MG63 (cell line): Measurements from ENCODE around the gene NAAA. TPM values are rescaled to one million over a fixed set of nuclear protein-coding genes. Genes with fewer than 3 reads are reported as not detected.
"Not testable (repeated sequence)": the region's sequence is repeated elsewhere in the genome, so short reads cannot be mapped to it uniquely, and the experiment has no call there.

ENCODE experiments used
- DNase-seq: peaks from one replicate; pipeline ENCODE4 v3.0.0-alpha.2; 2020
- H3K27me3 ChIP-seq: fragments of 250-450 bp; sonication (Bioruptor Pico); 2 replicates; pipeline ENCODE4 v1.5.1; 2020; ENCODE audit warnings: mild to moderate bottlenecking, moderate library complexity
- H3K36me3 ChIP-seq: fragments of 250-450 bp; sonication (Bioruptor Pico); 2 replicates; pipeline ENCODE4 v1.5.1; 2020; ENCODE audit warnings: mild to moderate bottlenecking, moderate library complexity
- H3K4me3 ChIP-seq: fragments of 250-450 bp; sonication (Bioruptor Pico); 2 replicates; pipeline ENCODE4 v1.5.1; 2020; ENCODE audit warnings: mild to moderate bottlenecking, moderate library complexity
- H3K9me3 ChIP-seq: fragments of 250-450 bp; sonication (Bioruptor Pico); 2 replicates; pipeline ENCODE4 v1.5.1; 2020; ENCODE audit warnings: mild to moderate bottlenecking, moderate library complexity
- total RNA-seq: library from RNA; depleted of rRNA; stranded (reverse); fragments of >200 nt; shearing (Covaris generic); gene quantifications from 2 replicates; pipeline ENCODE4 v1.2.3, GENCODE V29; 2014; ENCODE audit warnings: low replicate concordance

NAAA gene
- total RNA-seq, 1 experiment from 2014 or later = 1.6 TPM

- Histone ChIP-seq H3K4me3 (no peak overlapping the region), H3K9me3 (no peaks in the 10 kb centered on the region), H3K36me3 (no peaks in the 10 kb centered on the region; the same call in 1 of the 2 replicates), H3K27me3 (no peaks in the 10 kb centered on the region)
- no peak for DNase-seq
These were observed 10.7 kb downstream of the NAAA start for GRCh38 chr4:75930152-75930551.

- not testable (repeated sequence) for H3K4me3 ChIP-seq, DNase-seq, H3K36me3 ChIP-seq, H3K9me3 ChIP-seq, H3K27me3 ChIP-seq
These were observed 15.9 kb downstream of the NAAA start for GRCh38 chr4:75924916-75925315.

- Histone ChIP-seq H3K4me3 (no peak overlapping the region), H3K27me3 (no peaks in the 10 kb centered on the region), H3K9me3 (no peaks in the 10 kb centered on the region), H3K36me3 (no peaks in the 10 kb centered on the region)
- no peak for DNase-seq
These were observed 16.4 kb downstream of the NAAA start for GRCh38 chr4:75924309-75924827.

- no peaks in the 10 kb centered on the region for H3K36me3 ChIP-seq
- H3K27me3 ChIP-seq = no peaks in the 10 kb centered on the region
- H3K4me3 ChIP-seq = no peak overlapping the region
- no peaks in the 10 kb centered on the region for H3K9me3 ChIP-seq
- no peak for DNase-seq
These were observed 18.2 kb downstream of the NAAA start for GRCh38 chr4:75922588-75922987.

- no peak for DNase-seq
- Histone ChIP-seq H3K9me3 (no peaks in the 10 kb centered on the region), H3K27me3 (no peaks in the 10 kb centered on the region), H3K36me3 (no peaks in the 10 kb centered on the region), H3K4me3 (no peak overlapping the region)
These were observed 18.9 kb downstream of the NAAA start for GRCh38 chr4:75921910-75922309.

- Histone ChIP-seq H3K27me3 (no peaks in the 10 kb centered on the region), H3K4me3 (no peak overlapping the region), H3K36me3 (no peaks in the 10 kb centered on the region), H3K9me3 (no peaks in the 10 kb centered on the region)
- no peak for DNase-seq
These were observed 20.5 kb downstream of the NAAA start for GRCh38 chr4:75920327-75920726.

GRCh38 chr4:75919920-75920319, 20.9 kb downstream of the NAAA start:
- no peaks in the 10 kb centered on the region for H3K27me3 ChIP-seq
- H3K36me3 ChIP-seq = no peaks in the 10 kb centered on the region
- H3K9me3 ChIP-seq = no peaks in the 10 kb centered on the region
- H3K4me3 ChIP-seq = no peak overlapping the region
- DNase-seq = peak; percentile 76

- no peaks in the 10 kb centered on the region for H3K36me3 ChIP-seq
- H3K27me3 ChIP-seq = no peaks in the 10 kb centered on the region
- DNase-seq = peak; percentile 21
- no peaks in the 10 kb centered on the region for H3K9me3 ChIP-seq
- no peak overlapping the region for H3K4me3 ChIP-seq
These were observed 24.6 kb downstream of the NAAA start for GRCh38 chr4:75916091-75916661.

- DNase-seq = no peak
- Histone ChIP-seq H3K36me3 (no peaks in the 10 kb centered on the region), H3K4me3 (no peak overlapping the region), H3K9me3 (no peaks in the 10 kb centered on the region), H3K27me3 (no peaks in the 10 kb centered on the region)
These were observed 27.8 kb downstream of the NAAA start for GRCh38 chr4:75912968-75913367.

GRCh38 chr4:75910831-75911230, 30.0 kb downstream of the NAAA start:
- H3K4me3 ChIP-seq, H3K9me3 ChIP-seq, H3K27me3 ChIP-seq, H3K36me3 ChIP-seq, DNase-seq: not testable (repeated sequence)

GRCh38 chr4:75909405-75909804, 31.4 kb downstream of the NAAA start:
- DNase-seq = no peak

GRCh38 chr4:75908555-75908954, 32.3 kb downstream of the NAAA start:
- DNase-seq = no peak
- Histone ChIP-seq H3K27me3 (no peaks in the 10 kb centered on the region), H3K9me3 (no peaks in the 10 kb centered on the region), H3K36me3 (no peaks in the 10 kb centered on the region), H3K4me3 (no peak overlapping the region)

More at GRCh38 chr4:75909405-75909804, 31.4 kb downstream of the NAAA start:
- Histone ChIP-seq H3K27me3 (no peaks in the 10 kb centered on the region), H3K9me3 (no peaks in the 10 kb centered on the region), H3K36me3 (no peaks in the 10 kb centered on the region), H3K4me3 (no peak overlapping the region)

GRCh38 chr4:75907966-75908365, 32.8 kb downstream of the NAAA start:
- no peak for DNase-seq
- H3K4me3 ChIP-seq = no peak overlapping the region
- H3K9me3 ChIP-seq = no peaks in the 10 kb centered on the region
- H3K36me3 ChIP-seq = no peaks in the 10 kb centered on the region
- H3K27me3 ChIP-seq = no peaks in the 10 kb centered on the region

- H3K9me3 ChIP-seq = no peaks in the 10 kb centered on the region
- DNase-seq = no peak
- H3K36me3 ChIP-seq = no peaks in the 10 kb centered on the region
- H3K4me3 ChIP-seq = no peak overlapping the region
- H3K27me3 ChIP-seq = no peaks in the 10 kb centered on the region
These were observed 36.7 kb downstream of the NAAA start for GRCh38 chr4:75904076-75904475.

GRCh38 chr4:75902352-75902751, 38.5 kb downstream of the NAAA start, which contains the start of gene PPEF2:
TSS of gene PPEF2 (minus strand) at chr4:75902452. CDS start at chr4:75896325, 6,127 bp downstream.
- no peak within 1 kb of the TSS for H3K4me3 ChIP-seq
- no peaks in the 10 kb centered on the region for H3K27me3 ChIP-seq
- no peaks in the 10 kb centered on the region for H3K9me3 ChIP-seq
- no peaks in the 10 kb centered on the region for H3K36me3 ChIP-seq
- no peak for DNase-seq

GRCh38 chr4:75898536-75898935, 42.3 kb downstream of the NAAA start:
- H3K9me3 ChIP-seq = no peaks in the 10 kb centered on the region
- H3K36me3 ChIP-seq = no peaks in the 10 kb centered on the region
- no peaks in the 10 kb centered on the region for H3K27me3 ChIP-seq
- no peak for DNase-seq
- H3K4me3 ChIP-seq = no peak overlapping the region

GRCh38 chr4:75895744-75896314, 45.0 kb downstream of the NAAA start:
- Histone ChIP-seq H3K9me3 (no peaks in the 10 kb centered on the region), H3K27me3 (no peaks in the 10 kb centered on the region), H3K36me3 (no peaks in the 10 kb centered on the region), H3K4me3 (no peak overlapping the region)
- DNase-seq = no peak

- Histone ChIP-seq H3K4me3 (no peak overlapping the region), H3K9me3 (no peaks in the 10 kb centered on the region), H3K36me3 (no peaks in the 10 kb centered on the region), H3K27me3 (no peaks in the 10 kb centered on the region)
- no peak for DNase-seq
These were observed 48.3 kb downstream of the NAAA start for GRCh38 chr4:75892508-75892907.
